GM23338 (cell line): Measurements from ENCODE around the gene GLI3.

Source experiments
- CTCF ChIP-seq, 2 experiments: fragments of 200-600 bp in 1 of 2; sonication (generic) in 1 of 2; conservative IDR thresholded peaks; 2 replicates each; pipeline versions ENCODE4 v1.5.1 to v1.6.1; 2016 to 2017; ENCODE audit warnings: antibody characterized with exemption in 2 of 2, low read depth in 2 of 2, mild to moderate bottlenecking in 2 of 2, moderate library complexity in 1 of 2
- EZH2 ChIP-seq: fragments of 200-600 bp; sonication (generic); IDR thresholded peaks from one replicate; pipeline ENCODE4 v1.8.0; 2017; ENCODE audit warnings: antibody characterized with exemption, mild to moderate bottlenecking, low read depth; ENCODE audit not compliant: unreplicated experiment

GRCh38 chr7:41931263-41931646 lies 305.8 kb downstream of the GLI3 start:
- TF ChIP-seq CTCF (conservative IDR thresholded peaks at IDR 0.05; ENCODE audit: low read depth in 2 of 2) (no peak), EZH2 (no peak)
